ENCODE results near the gene CNOT10. TPM values are rescaled to one million over a fixed set of nuclear protein-coding genes. Genes with fewer than 3 reads are reported as not detected.

CNOT10 gene
- total and polyA plus RNA-seq, 4 donors, result 14.1 to 57.5 (median 22.1) TPM

DNA sequence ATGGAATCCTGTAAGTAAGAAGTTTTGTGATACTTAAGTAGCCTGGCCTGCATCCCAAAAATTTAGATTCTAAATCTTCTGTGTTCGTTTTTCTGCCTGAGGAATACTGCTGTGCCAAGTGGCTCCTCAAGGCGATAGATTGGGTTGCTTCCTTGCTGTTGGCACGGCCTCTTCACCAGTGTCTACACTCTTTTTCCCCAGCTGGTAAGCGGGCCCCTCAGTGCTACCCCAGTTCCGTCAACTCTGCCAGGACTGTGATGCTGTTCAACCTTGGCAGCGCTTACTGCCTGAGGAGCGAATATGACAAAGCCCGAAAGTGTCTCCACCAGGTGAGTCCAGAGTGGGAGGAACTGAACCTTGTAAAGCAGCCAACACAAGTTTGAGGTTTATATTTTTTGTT, 79.5 kb downstream of the CNOT10 start:
- peaks cover 11 to 32% (median 25%) of the 10 kb centered on the region in 4 donors for H3K36me3 ChIP-seq (ENCODE audit: control insufficient read depth in 4 of 4, insufficient read depth in 4 of 4, low read length in 4 of 4)
- no peaks in the 10 kb centered on the region for H3K4me1 ChIP-seq (ENCODE audit: control insufficient read depth in 5 of 5, insufficient read depth in 5 of 5, low read length in 5 of 5)
- H3K9me3 ChIP-seq (ENCODE audit: control insufficient read depth in 4 of 4, insufficient read depth in 3 of 4, low read length in 3 of 4), result no peaks in the 10 kb centered on the region
- no peaks in the 10 kb centered on the region for H3K27me3 ChIP-seq (ENCODE audit: control insufficient read depth in 3 of 3, insufficient read depth in 3 of 3, low read length in 2 of 3)
- TF ChIP-seq, protein P1, sequence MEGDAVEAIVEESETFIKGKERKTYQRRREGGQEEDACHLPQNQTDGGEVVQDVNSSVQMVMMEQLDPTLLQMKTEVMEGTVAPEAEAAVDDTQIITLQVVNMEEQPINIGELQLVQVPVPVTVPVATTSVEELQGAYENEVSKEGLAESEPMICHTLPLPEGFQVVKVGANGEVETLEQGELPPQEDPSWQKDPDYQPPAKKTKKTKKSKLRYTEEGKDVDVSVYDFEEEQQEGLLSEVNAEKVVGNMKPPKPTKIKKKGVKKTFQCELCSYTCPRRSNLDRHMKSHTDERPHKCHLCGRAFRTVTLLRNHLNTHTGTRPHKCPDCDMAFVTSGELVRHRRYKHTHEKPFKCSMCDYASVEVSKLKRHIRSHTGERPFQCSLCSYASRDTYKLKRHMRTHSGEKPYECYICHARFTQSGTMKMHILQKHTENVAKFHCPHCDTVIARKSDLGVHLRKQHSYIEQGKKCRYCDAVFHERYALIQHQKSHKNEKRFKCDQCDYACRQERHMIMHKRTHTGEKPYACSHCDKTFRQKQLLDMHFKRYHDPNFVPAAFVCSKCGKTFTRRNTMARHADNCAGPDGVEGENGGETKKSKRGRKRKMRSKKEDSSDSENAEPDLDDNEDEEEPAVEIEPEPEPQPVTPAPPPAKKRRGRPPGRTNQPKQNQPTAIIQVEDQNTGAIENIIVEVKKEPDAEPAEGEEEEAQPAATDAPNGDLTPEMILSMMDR (IDR thresholded peaks at IDR 0.05; ENCODE audit: control extremely low read depth, extremely low read depth), result no peak
- WGBS, 2 donors, result 94 to 97% methylated on average over 8 of the region's 8 CpGs
- ATAC-seq (ENCODE audit: insufficient read depth, low FRiP score) (no peak), DNase-seq (no peak)
- H3K9ac ChIP-seq (ENCODE audit: insufficient read depth in 1 of 2, low read length in 2 of 2), result no peak overlapping the region
- no peak overlapping the region for H3K4me3 ChIP-seq
- H3K27ac ChIP-seq (ENCODE audit: low read depth in 1 of 2, low read length in 1 of 2), result no peak overlapping the region

DNA sequence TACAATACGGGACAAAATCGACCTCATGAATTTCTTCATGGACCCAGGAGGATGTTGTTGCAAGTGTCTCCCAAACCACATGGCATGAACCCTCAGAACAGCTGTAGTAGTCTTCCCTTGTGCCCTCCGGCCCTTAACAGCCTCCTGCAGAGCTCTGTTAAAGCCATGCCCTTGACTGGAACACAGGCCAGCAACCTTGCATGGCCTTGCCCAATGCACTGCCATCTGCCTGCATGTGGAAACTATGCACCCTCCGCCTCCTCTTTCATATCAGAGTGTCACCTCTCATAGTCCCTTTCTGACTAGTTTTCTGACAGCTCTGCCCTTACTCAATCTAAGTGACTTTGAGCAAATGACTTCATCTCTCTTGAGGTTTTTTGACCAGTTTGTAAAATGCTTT, 93.4 kb downstream of the CNOT10 start:
- Histone ChIP-seq H3K27me3 (ENCODE audit: control insufficient read depth in 3 of 3, insufficient read depth in 3 of 3, low read length in 2 of 3) (no peaks in the 10 kb centered on the region), H3K9ac (ENCODE audit: insufficient read depth in 1 of 2, low read length in 2 of 2) (no peak overlapping the region), H3K27ac (ENCODE audit: low read depth in 1 of 2, low read length in 1 of 2) (no peak overlapping the region), H3K4me1 (ENCODE audit: control insufficient read depth in 5 of 5, insufficient read depth in 5 of 5, low read length in 5 of 5) (peaks cover 0 to 5% (median 0%) of the 10 kb centered on the region in 5 donors), H3K4me3 (no peak overlapping the region), H3K9me3 (ENCODE audit: control insufficient read depth in 4 of 4, insufficient read depth in 3 of 4, low read length in 3 of 4) (no peaks in the 10 kb centered on the region), H3K36me3 (ENCODE audit: control insufficient read depth in 4 of 4, insufficient read depth in 4 of 4, low read length in 4 of 4) (peaks cover 0 to 12% (median 1%) of the 10 kb centered on the region in 4 donors)
- TF ChIP-seq, protein P1 (IDR thresholded peaks at IDR 0.05; ENCODE audit: control extremely low read depth, extremely low read depth), result no peak
- DNase-seq, result no peak
- 37 to 83% methylated on average over 4 of the region's 4 CpGs for WGBS, 2 donors
- ATAC-seq (ENCODE audit: insufficient read depth, low FRiP score), result no peak

DNA sequence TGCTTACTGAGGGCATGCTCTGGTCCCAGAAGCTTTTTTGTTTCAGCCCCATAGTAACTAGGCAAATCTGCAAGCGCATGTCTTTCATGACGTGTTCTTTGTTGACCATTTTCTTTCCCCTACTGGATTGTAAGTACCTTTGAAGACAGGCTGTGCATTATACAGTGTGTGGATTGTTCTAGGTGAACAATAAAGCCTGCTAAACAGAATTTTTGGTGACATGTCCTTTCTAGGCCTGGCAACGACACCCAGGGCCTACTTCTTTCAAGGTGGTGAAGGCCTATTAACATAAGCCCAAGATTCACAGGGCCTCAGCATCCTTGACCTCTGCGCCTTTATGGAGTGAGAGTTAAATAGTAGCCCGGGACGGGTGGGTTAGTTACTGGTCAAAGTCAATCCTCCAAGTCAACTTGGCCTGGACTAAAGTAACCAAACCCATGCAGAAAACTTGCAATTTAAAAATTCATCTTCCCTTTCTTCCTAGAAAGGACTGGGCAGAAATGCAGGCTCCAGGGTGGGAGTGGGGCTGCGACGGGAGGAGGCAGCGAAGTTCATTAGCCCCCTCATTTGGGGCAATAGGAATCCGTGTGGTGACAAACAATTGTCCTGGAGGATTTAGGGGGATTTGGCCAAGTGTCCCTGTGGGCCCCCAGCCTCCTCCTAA, 95.2 kb downstream of the CNOT10 start:
- no peak overlapping the region for H3K27ac ChIP-seq (ENCODE audit: low read depth in 1 of 2, low read length in 1 of 2)
- H3K27me3 ChIP-seq (ENCODE audit: control insufficient read depth in 3 of 3, insufficient read depth in 3 of 3, low read length in 2 of 3), result no peaks in the 10 kb centered on the region
- H3K9me3 ChIP-seq (ENCODE audit: control insufficient read depth in 4 of 4, insufficient read depth in 3 of 4, low read length in 3 of 4), result no peaks in the 10 kb centered on the region
- TF ChIP-seq, protein P1 (IDR thresholded peaks at IDR 0.05; ENCODE audit: control extremely low read depth, extremely low read depth), result no peak
- peak in 1 of 3 donors; percentile 8 for DNase-seq
- peaks cover 0 to 5% (median 0%) of the 10 kb centered on the region in 5 donors for H3K4me1 ChIP-seq (ENCODE audit: control insufficient read depth in 5 of 5, insufficient read depth in 5 of 5, low read length in 5 of 5)
- ATAC-seq (ENCODE audit: insufficient read depth, low FRiP score), result no peak
- 90 to 91% methylated on average over 10 of the region's 10 CpGs for WGBS, 2 donors
- H3K36me3 ChIP-seq (ENCODE audit: control insufficient read depth in 4 of 4, insufficient read depth in 4 of 4, low read length in 4 of 4), result peaks cover 0 to 4% (median 0%) of the 10 kb centered on the region in 4 donors
- H3K9ac ChIP-seq (ENCODE audit: insufficient read depth in 1 of 2, low read length in 2 of 2), result no peak overlapping the region
- no peak overlapping the region for H3K4me3 ChIP-seq

All from lung (tissue), 12 donors.